Osteocyte (in vitro differentiated cells): ENCODE data around the gene DTD1. TPM values are rescaled to one million over a fixed set of nuclear protein-coding genes. Genes with fewer than 3 reads are reported as not detected.

Experiments used
- DNase-seq: peaks from one replicate; pipeline ENCODE4 v3.0.0; 2021; ENCODE audit warnings: mixed read lengths; ENCODE audit not compliant: unreplicated experiment; ENCODE audit errors: extremely low spot score
- H3K27ac Mint-ChIP-seq: one replicate; pipeline ENCODE4 v1.8.0; 2021; ENCODE audit warnings: mild to moderate bottlenecking, mixed read lengths; ENCODE audit not compliant: unreplicated experiment
- H3K27me3 Mint-ChIP-seq: one replicate; pipeline ENCODE4 v1.8.0; 2021; ENCODE audit warnings: mixed read lengths; ENCODE audit not compliant: unreplicated experiment
- H3K36me3 Mint-ChIP-seq: one replicate; pipeline ENCODE4 v1.8.0; 2021; ENCODE audit warnings: mixed read lengths; ENCODE audit not compliant: unreplicated experiment
- H3K4me1 Mint-ChIP-seq: one replicate; pipeline ENCODE4 v1.8.0; 2021; ENCODE audit warnings: mixed read lengths; ENCODE audit not compliant: unreplicated experiment
- H3K4me3 Mint-ChIP-seq: one replicate; pipeline ENCODE4 v1.8.0; 2021; ENCODE audit warnings: mild to moderate bottlenecking, moderate library complexity, mixed read lengths; ENCODE audit not compliant: unreplicated experiment
- H3K9me3 Mint-ChIP-seq: one replicate; pipeline ENCODE4 v1.8.0; 2021; ENCODE audit warnings: mixed read lengths; ENCODE audit not compliant: unreplicated experiment
- total RNA-seq: library from RNA; stranded (reverse); gene quantifications from 2 replicates; pipeline ENCODE4 v1.2.1, GENCODE V29; 2021
- TF ChIP-seq, protein P1 (sequence below): fragments of 200-600 bp; sonication (generic); IDR thresholded peaks from 2 replicates; pipeline ENCODE4 v1.5.0; 2021; ENCODE audit warnings: antibody characterized with exemption, mild to moderate bottlenecking, moderate library complexity

The DTD1 gene
- total RNA-seq, 1 donor from 2014 or later = 26.2 TPM

- Mint-ChIP-seq H3K9me3 (peaks cover 6% of the 10 kb centered on the region), H3K36me3 (peaks cover 3% of the 10 kb centered on the region)
- TF ChIP-seq, protein P1, sequence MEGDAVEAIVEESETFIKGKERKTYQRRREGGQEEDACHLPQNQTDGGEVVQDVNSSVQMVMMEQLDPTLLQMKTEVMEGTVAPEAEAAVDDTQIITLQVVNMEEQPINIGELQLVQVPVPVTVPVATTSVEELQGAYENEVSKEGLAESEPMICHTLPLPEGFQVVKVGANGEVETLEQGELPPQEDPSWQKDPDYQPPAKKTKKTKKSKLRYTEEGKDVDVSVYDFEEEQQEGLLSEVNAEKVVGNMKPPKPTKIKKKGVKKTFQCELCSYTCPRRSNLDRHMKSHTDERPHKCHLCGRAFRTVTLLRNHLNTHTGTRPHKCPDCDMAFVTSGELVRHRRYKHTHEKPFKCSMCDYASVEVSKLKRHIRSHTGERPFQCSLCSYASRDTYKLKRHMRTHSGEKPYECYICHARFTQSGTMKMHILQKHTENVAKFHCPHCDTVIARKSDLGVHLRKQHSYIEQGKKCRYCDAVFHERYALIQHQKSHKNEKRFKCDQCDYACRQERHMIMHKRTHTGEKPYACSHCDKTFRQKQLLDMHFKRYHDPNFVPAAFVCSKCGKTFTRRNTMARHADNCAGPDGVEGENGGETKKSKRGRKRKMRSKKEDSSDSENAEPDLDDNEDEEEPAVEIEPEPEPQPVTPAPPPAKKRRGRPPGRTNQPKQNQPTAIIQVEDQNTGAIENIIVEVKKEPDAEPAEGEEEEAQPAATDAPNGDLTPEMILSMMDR = no peak
Measured at GRCh38 chr20:18695175-18695574, 107.3 kb downstream of the DTD1 start.

DNA sequence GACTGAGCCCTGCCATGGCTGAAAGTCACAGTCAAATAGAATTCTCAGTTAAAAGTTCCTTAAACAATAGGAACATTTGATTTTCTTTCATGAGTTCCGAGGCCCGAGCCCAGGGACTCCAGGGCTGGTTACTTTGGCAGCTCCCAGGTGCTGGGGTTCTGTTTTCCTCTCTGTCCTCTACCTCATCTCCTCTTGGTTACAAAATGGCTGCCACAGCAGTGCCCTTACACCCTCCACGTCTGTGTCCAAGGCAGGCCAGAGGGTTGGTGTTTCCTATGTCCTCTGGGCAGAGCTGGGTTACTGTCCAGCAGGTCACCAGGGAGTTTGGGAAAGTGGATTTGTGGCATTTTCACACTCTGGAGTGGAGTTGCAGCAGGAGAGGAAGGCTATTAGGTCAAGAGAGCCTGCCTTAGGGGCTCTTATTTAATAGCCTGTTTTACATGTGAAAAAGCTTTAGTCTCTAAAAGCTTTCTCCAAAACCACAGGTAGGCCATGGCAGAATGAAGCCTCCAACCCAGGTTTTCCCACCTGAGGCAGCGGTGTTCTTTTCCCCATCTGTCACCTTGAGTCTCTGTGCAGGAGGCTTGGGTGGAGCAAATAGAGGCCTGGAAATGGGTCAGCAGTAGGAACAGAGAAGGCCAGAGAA lies 111.0 kb downstream of the DTD1 start:
- no peaks in the 10 kb centered on the region for H3K9me3 Mint-ChIP-seq
- no peak overlapping the region for H3K27ac Mint-ChIP-seq
- no peak for DNase-seq
- no peak overlapping the region for H3K4me3 Mint-ChIP-seq
- H3K36me3 Mint-ChIP-seq = no peaks in the 10 kb centered on the region
- TF ChIP-seq, protein P1 = no peak
- H3K4me1 Mint-ChIP-seq = peaks cover 21% of the 10 kb centered on the region
- H3K27me3 Mint-ChIP-seq = no peaks in the 10 kb centered on the region

More at GRCh38 chr20:18695175-18695574, 107.3 kb downstream of the DTD1 start:
- no peak overlapping the region for H3K27ac Mint-ChIP-seq
- no peak overlapping the region for H3K4me3 Mint-ChIP-seq
- no peak for DNase-seq
- no peaks in the 10 kb centered on the region for H3K27me3 Mint-ChIP-seq
- peaks cover 8% of the 10 kb centered on the region for H3K4me1 Mint-ChIP-seq

GRCh38 chr20:18701969-18702368 lies 114.1 kb downstream of the DTD1 start:
- no peak overlapping the region for H3K4me3 Mint-ChIP-seq
- DNase-seq = no peak

DNA sequence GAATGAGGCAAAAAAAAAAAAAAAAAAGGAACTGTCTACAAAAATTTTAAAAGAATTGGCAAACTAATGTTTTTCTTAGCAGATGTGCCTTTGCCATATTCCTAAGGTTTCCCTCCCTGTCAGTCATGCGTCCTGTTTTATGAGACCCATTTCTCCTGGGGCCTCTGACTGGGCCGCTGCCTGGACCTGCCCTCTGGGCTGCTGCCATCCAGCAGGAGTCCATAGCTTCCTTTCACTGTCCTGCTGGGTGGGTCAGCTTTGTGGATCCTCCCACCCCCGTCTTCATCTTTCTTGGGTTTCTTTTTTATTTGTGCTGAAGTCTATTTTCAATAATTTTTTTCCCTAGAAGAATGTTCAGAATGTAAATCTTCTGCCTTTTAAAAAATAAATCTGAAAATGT lies 114.9 kb downstream of the DTD1 start:
- no peaks in the 10 kb centered on the region for H3K36me3 Mint-ChIP-seq
- H3K4me3 Mint-ChIP-seq = peak overlapping the region; percentile 41
- H3K27me3 Mint-ChIP-seq = no peaks in the 10 kb centered on the region
- TF ChIP-seq, protein P1 = no peak
- H3K4me1 Mint-ChIP-seq = peaks cover 47% of the 10 kb centered on the region
- DNase-seq = no peak
- peak overlapping the region; percentile 81 for H3K27ac Mint-ChIP-seq
- no peaks in the 10 kb centered on the region for H3K9me3 Mint-ChIP-seq

More at GRCh38 chr20:18701969-18702368, 114.1 kb downstream of the DTD1 start:
- Mint-ChIP-seq H3K36me3 (no peaks in the 10 kb centered on the region), H3K27ac (peak overlapping the region; percentile 81), H3K9me3 (no peaks in the 10 kb centered on the region), H3K4me1 (peaks cover 47% of the 10 kb centered on the region), H3K27me3 (no peaks in the 10 kb centered on the region)
- TF ChIP-seq, protein P1 = no peak

- H3K4me1 Mint-ChIP-seq = peaks cover 47% of the 10 kb centered on the region
Measured at GRCh38 chr20:18705490-18705889, 117.6 kb downstream of the DTD1 start.

More at GRCh38 chr20:18705490-18705889, 117.6 kb downstream of the DTD1 start:
- Mint-ChIP-seq H3K4me3 (no peak overlapping the region), H3K27me3 (no peaks in the 10 kb centered on the region), H3K9me3 (no peaks in the 10 kb centered on the region), H3K36me3 (no peaks in the 10 kb centered on the region), H3K27ac (peak overlapping the region; percentile 29)
- no peak for DNase-seq
- TF ChIP-seq, protein P1 = no peak
